SK-N-SH treated with all-trans-retinoic acid at 6 μM for 48 hours (cell line): ENCODE data around the gene FAM163A.

Source experiments
- ISL1 ChIP-seq: fragments of 250-450 bp; sonication (Bioruptor Pico); IDR thresholded peaks from 2 replicates; pipeline ENCODE4 v2.1.2; 2022; ENCODE audit warnings: mild to moderate bottlenecking, moderate library complexity
- RARB ChIP-seq: fragments of 250-450 bp; sonication (Bioruptor Pico); IDR thresholded peaks from 2 replicates; pipeline ENCODE4 v1.8.0; 2021; ENCODE audit warnings: mild to moderate bottlenecking, moderate library complexity
- ZNF565 ChIP-seq: fragments of 450-650 bp; formaldehyde crosslinking; conservative IDR thresholded peaks from 2 replicates; pipeline ENCODE4 v1.5.0; 2020; ENCODE audit warnings: low read depth, mild to moderate bottlenecking, moderate library complexity

DNA sequence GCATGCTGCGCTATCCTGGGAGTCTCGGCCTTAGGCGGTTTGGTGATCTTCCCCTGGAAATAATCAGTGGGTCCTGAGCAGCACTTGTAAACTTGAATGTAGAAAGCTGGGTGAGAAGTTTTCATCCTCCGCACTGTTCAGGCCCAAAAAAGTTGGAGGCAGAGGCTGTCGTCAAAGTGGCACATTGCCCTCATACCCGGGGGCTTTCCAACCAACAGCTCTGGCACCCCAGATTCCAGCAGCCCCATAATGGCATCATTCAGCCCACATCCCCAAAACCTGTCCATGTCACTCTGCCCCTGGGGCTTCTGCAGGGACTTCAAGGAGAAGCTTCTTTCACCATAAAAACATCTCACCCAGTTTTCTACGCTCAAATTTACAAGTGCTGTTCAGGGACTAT, 75.2 kb downstream of the FAM163A start:
- TF ChIP-seq ZNF565 (no peak), ISL1 (CRISPR knock-in tag) (no peak), RARB (CRISPR knock-in tag) (no peak)
